ENCODE data around the gene FGFR4. TPM values are rescaled to one million over a fixed set of nuclear protein-coding genes. Genes with fewer than 3 reads are reported as not detected.
A peak's percentile ranks its signal among the peaks of the same experiment; 100 is the strongest.

The FGFR4 gene
- total RNA-seq, 1 experiment from 2014 or later, result 588 TPM

DNA sequence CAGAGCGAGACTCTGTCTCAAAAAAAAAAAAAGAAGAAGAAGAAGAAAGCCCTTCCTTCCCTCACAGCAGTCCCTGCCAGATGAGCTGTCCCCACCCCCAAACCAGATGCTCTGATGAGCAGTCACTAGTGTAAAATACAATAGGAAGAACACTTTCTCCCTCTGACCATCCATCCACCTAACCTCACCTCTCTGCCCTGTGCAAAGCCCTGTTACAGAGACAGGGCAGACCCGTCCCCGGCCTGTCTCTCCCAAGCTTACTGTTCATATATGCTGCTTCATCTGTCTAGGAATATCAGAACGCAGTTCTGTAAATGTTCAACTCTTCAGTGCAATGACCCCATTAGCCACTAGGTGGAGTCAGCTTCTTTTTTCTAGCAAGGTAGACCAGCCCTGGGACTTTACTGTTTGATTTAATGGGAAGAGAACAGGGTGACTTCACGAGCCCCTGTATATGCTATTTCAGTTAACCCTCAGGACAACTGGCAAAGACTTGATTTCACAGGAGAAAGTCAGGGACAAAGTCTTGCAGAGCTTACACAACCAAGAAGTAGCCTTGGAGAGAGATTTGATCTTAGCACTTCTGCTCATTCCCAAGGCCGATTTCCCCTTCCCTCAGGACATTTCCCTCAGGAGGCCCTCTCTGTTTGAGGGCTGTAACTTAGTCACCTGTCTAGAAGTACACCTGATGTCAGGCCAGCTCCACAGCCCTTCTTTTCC lies 14.9 kb upstream of the FGFR4 start:
- H3K4me1 ChIP-seq, result peaks cover 10% of the 10 kb centered on the region
- H3K4me3 ChIP-seq, result no peak overlapping the region
- no peak overlapping the region; the same call in 1 of the 2 replicates for H3K27ac ChIP-seq
- H3K9me3 ChIP-seq (replicated peaks), result no peaks in the 10 kb centered on the region
- peak; percentile 89 to 97 for DNase-seq
- H3K27me3 ChIP-seq, result no peaks in the 10 kb centered on the region
- H3K36me3 ChIP-seq, result no peaks in the 10 kb centered on the region

- Histone ChIP-seq H3K9me3 (replicated peaks) (no peaks in the 10 kb centered on the region), H3K27ac (no peak overlapping the region), H3K4me3 (no peak overlapping the region), H3K27me3 (no peaks in the 10 kb centered on the region), H3K4me1 (no peaks in the 10 kb centered on the region; the same call in 1 of the 2 replicates), H3K36me3 (no peaks in the 10 kb centered on the region)
- peak in 1 of 2 experiments; percentile 59 for DNase-seq
Measured at GRCh38 chr5:177077335-177077734, 9.4 kb upstream of the FGFR4 start.

- Histone ChIP-seq H3K9me3 (replicated peaks) (no peaks in the 10 kb centered on the region), H3K4me1 (peaks cover 5% of the 10 kb centered on the region; the same call in 1 of the 2 replicates), H3K4me3 (no peak overlapping the region), H3K36me3 (no peaks in the 10 kb centered on the region), H3K27me3 (no peaks in the 10 kb centered on the region), H3K27ac (no peak overlapping the region)
- no peak for DNase-seq
Measured at GRCh38 chr5:177079606-177080005, 7.1 kb upstream of the FGFR4 start.

- Histone ChIP-seq H3K27me3 (no peaks in the 10 kb centered on the region), H3K4me3 (no peak overlapping the region), H3K9me3 (replicated peaks) (no peaks in the 10 kb centered on the region), H3K36me3 (no peaks in the 10 kb centered on the region), H3K27ac (no peak overlapping the region), H3K4me1 (peaks cover 5% of the 10 kb centered on the region; the same call in 1 of the 2 replicates)
- DNase-seq, result no peak
Measured at GRCh38 chr5:177080265-177080664, 6.5 kb upstream of the FGFR4 start.

- H3K9me3 ChIP-seq (replicated peaks), result no peaks in the 10 kb centered on the region
- H3K4me3 ChIP-seq, result no peak overlapping the region
- H3K4me1 ChIP-seq, result peaks cover 13% of the 10 kb centered on the region
- no peak for DNase-seq
- no peak overlapping the region for H3K27ac ChIP-seq
- H3K27me3 ChIP-seq, result no peaks in the 10 kb centered on the region
- no peaks in the 10 kb centered on the region for H3K36me3 ChIP-seq
Measured at GRCh38 chr5:177081859-177082258, 4.9 kb upstream of the FGFR4 start.

DNA sequence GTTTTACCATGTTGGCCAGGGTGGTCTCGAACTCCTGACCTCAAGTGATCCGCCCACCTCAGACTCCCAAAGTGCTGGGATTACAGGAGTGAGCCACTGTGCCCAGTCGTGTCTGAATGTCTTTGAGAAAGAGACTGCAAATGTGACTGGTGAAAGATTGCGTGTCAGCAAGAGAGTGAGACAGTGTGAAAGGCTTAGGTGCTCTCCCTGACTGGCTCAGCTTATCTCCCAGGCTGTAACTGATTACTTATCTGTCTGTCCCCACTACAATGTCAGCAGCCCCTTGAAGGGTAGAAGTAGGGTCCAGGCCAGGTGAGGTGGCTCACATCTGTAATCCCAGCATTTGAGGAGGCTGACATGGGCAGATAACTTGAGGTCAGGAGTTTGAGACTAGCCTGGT lies 3.4 kb upstream of the FGFR4 start:
- H3K9me3 ChIP-seq (replicated peaks), result no peaks in the 10 kb centered on the region
- H3K36me3 ChIP-seq, result peaks cover 6% of the 10 kb centered on the region
- no peak for DNase-seq
- no peak overlapping the region for H3K27ac ChIP-seq
- no peaks in the 10 kb centered on the region for H3K27me3 ChIP-seq
- peaks cover 13% of the 10 kb centered on the region for H3K4me1 ChIP-seq
- no peak overlapping the region for H3K4me3 ChIP-seq

- H3K4me3 ChIP-seq, result no peak overlapping the region
- peaks cover 13% of the 10 kb centered on the region for H3K4me1 ChIP-seq
- H3K9me3 ChIP-seq (replicated peaks), result no peaks in the 10 kb centered on the region
- H3K36me3 ChIP-seq, result peaks cover 14% of the 10 kb centered on the region
- DNase-seq, result peak; percentile 55 to 63
- no peaks in the 10 kb centered on the region for H3K27me3 ChIP-seq
- H3K27ac ChIP-seq, result no peak overlapping the region
Measured at GRCh38 chr5:177084175-177084574, 2.5 kb upstream of the FGFR4 start.

- Histone ChIP-seq H3K27me3 (no peaks in the 10 kb centered on the region), H3K4me3 (peak overlapping the region; percentile 11), H3K36me3 (peaks cover 33% of the 10 kb centered on the region), H3K27ac (no peak overlapping the region), H3K4me1 (peaks cover 27% of the 10 kb centered on the region), H3K9me3 (replicated peaks) (no peaks in the 10 kb centered on the region)
- DNase-seq, result no peak
Measured at GRCh38 chr5:177085985-177086653, 596 bp upstream of the FGFR4 start.

GRCh38 chr5:177087398-177088005 lies 787 bp downstream of the FGFR4 start:
- Histone ChIP-seq H3K9me3 (replicated peaks) (no peaks in the 10 kb centered on the region), H3K36me3 (peaks cover 47% of the 10 kb centered on the region), H3K27ac (peak overlapping the region; percentile 92), H3K4me3 (peak overlapping the region; percentile 100), H3K4me1 (peaks cover 40% of the 10 kb centered on the region), H3K27me3 (no peaks in the 10 kb centered on the region)
- DNase-seq, result peak in 1 of 2 experiments; percentile 52

DNA sequence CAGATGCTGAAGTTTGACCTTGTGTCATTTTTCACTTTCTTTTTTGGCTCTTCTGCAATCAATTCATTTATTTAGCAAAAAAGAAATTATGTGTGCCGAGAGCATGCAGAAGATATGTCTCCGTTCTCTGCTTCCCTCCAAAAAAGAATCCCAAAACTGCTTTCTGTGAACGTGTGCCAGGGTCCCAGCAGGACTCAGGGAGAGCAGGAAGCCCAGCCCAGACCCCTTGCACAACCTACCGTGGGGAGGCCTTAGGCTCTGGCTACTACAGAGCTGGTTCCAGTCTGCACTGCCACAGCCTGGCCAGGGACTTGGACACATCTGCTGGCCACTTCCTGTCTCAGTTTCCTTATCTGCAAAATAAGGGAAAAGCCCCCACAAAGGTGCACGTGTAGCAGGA lies 2.4 kb downstream of the FGFR4 start:
- H3K9me3 ChIP-seq (replicated peaks), result no peaks in the 10 kb centered on the region
- no peak for DNase-seq
- H3K4me3 ChIP-seq, result peak overlapping the region; percentile 100
- H3K27me3 ChIP-seq, result no peaks in the 10 kb centered on the region
- H3K27ac ChIP-seq, result peak overlapping the region; percentile 92; the same call in 1 of the 2 replicates
- H3K36me3 ChIP-seq, result peaks cover 63% of the 10 kb centered on the region
- peaks cover 48% of the 10 kb centered on the region for H3K4me1 ChIP-seq

- H3K4me3 ChIP-seq, result peak overlapping the region; percentile 100
- no peak overlapping the region; the same call in 1 of the 2 replicates for H3K27ac ChIP-seq
- H3K36me3 ChIP-seq, result peaks cover 70% of the 10 kb centered on the region
- peaks cover 56% of the 10 kb centered on the region for H3K4me1 ChIP-seq
- H3K9me3 ChIP-seq (replicated peaks), result no peaks in the 10 kb centered on the region
- H3K27me3 ChIP-seq, result no peaks in the 10 kb centered on the region
- no peak for DNase-seq
Measured at GRCh38 chr5:177089825-177090641, 3.3 kb downstream of the FGFR4 start.

- Histone ChIP-seq H3K36me3 (peaks cover 78% of the 10 kb centered on the region), H3K9me3 (replicated peaks) (no peaks in the 10 kb centered on the region), H3K27me3 (no peaks in the 10 kb centered on the region), H3K4me3 (no peak overlapping the region; the same call in 1 of the 2 replicates), H3K4me1 (peaks cover 62% of the 10 kb centered on the region), H3K27ac (no peak overlapping the region)
- no peak for DNase-seq
Measured at GRCh38 chr5:177090813-177091212, 4.1 kb downstream of the FGFR4 start.

- Histone ChIP-seq H3K27me3 (no peaks in the 10 kb centered on the region), H3K27ac (no peak overlapping the region), H3K9me3 (replicated peaks) (no peaks in the 10 kb centered on the region), H3K36me3 (peaks cover 82% of the 10 kb centered on the region), H3K4me3 (no peak overlapping the region), H3K4me1 (peaks cover 62% of the 10 kb centered on the region)
- DNase-seq, result no peak
Measured at GRCh38 chr5:177091232-177091631, 4.5 kb downstream of the FGFR4 start.

DNA sequence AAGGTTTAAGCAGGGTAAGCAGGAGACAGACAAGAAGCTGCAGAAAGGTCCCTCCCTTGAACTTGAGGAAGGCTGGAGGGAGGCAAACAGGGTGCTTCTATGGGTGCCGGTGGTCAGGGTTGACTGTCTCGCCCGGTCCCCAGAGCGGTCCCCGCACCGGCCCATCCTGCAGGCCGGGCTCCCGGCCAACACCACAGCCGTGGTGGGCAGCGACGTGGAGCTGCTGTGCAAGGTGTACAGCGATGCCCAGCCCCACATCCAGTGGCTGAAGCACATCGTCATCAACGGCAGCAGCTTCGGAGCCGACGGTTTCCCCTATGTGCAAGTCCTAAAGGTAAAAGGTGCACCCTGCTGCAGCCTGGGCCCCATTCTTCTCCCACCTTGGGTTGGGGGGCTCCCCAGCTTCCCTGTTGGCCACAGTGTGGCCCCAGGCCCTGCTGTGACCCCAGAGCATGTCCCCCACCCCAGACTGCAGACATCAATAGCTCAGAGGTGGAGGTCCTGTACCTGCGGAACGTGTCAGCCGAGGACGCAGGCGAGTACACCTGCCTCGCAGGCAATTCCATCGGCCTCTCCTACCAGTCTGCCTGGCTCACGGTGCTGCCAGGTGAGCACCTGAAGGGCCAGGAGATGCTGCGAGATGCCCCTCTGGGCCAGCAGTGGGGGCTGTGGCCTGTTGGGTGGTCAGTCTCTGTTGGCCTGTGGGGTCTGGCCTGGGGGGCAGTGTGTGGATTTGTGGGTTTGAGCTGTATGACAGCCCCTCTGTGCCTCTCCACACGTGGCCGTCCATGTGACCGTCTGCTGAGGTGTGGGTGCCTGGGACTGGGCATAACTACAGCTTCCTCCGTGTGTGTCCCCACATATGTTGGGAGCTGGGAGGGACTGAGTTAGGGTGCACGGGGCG lies 5.7 kb downstream of the FGFR4 start:
- no peak for DNase-seq
- no peaks in the 10 kb centered on the region for H3K27me3 ChIP-seq
- peaks cover 88% of the 10 kb centered on the region for H3K36me3 ChIP-seq
- H3K27ac ChIP-seq, result no peak overlapping the region
- H3K9me3 ChIP-seq (replicated peaks), result no peaks in the 10 kb centered on the region
- H3K4me3 ChIP-seq, result no peak overlapping the region
- H3K4me1 ChIP-seq, result peaks cover 69% of the 10 kb centered on the region
